H1 (cell line): Measurements from ENCODE around the gene SPINK1. TPM values are rescaled to one million over a fixed set of nuclear protein-coding genes. Genes with fewer than 3 reads are reported as not detected.

Experiments used
- BCL11A ChIP-seq, 2 experiments: IDR thresholded peaks; one replicate each; pipeline ENCODE4 v1.6.1; 2011; ENCODE audit warnings: low read depth in 2 of 2, low read length in 2 of 2, mild to moderate bottlenecking in 2 of 2
- CBX5 ChIP-seq: fragments of 300-800, 300-1000 bp; sonication (generic); IDR thresholded peaks from 2 replicates; pipeline ENCODE4 v1.7.1; 2016; ENCODE audit warnings: antibody characterized with exemption, low read length, low read depth
- CTBP2 ChIP-seq: IDR thresholded peaks from 2 replicates; pipeline ENCODE4 v1.7.0; 2011; ENCODE audit warnings: borderline replicate concordance, mild to moderate bottlenecking, moderate library complexity, mixed read lengths, low read length; ENCODE audit not compliant: insufficient read depth, insufficient read length
- CTCF ChIP-seq, 3 experiments: IDR thresholded peaks; 1 replicate in 2 of 3; 2 replicates in 1 of 3; pipeline versions ENCODE4 v1.5.1 to v1.6.1; 2011; ENCODE audit warnings: low read length in 3 of 3, mild to moderate bottlenecking in 3 of 3, inconsistent platforms in 2 of 3, low read depth in 1 of 3, moderate library complexity in 1 of 3; ENCODE audit not compliant: insufficient read depth in 1 of 3; ENCODE audit errors: control extremely low read depth in 1 of 3
- EGR1 ChIP-seq: IDR thresholded peaks from 2 replicates; pipeline ENCODE4 v1.6.1; 2011; ENCODE audit warnings: low read depth, low read length, borderline replicate concordance
- FOSL1 ChIP-seq: IDR thresholded peaks from 2 replicates; pipeline ENCODE4 v1.6.1; 2011; ENCODE audit warnings: mild to moderate bottlenecking, low read depth, low read length, moderate library complexity; ENCODE audit not compliant: insufficient read depth
- GTF2F1 ChIP-seq: IDR thresholded peaks from 2 replicates; pipeline ENCODE4 v1.6.1; 2012; ENCODE audit warnings: low read depth, low read length, improper control_type of control experiment, borderline replicate concordance
- JUN ChIP-seq: IDR thresholded peaks from 2 replicates; pipeline ENCODE4 v1.6.1; 2011; ENCODE audit warnings: low read depth, mild to moderate bottlenecking, improper control_type of control experiment, low read length
- KDM5A ChIP-seq: fragments of 200-600 bp; IDR thresholded peaks from 2 replicates; pipeline ENCODE4 v1.7.1; 2012; ENCODE audit warnings: mild to moderate bottlenecking, low read length, inconsistent platforms, mixed read lengths
- MAFK ChIP-seq: IDR thresholded peaks from 2 replicates; pipeline ENCODE4 v1.6.1; 2012; ENCODE audit warnings: low read depth, mild to moderate bottlenecking, improper control_type of control experiment, low read length
- POU5F1 ChIP-seq: IDR thresholded peaks from 2 replicates; pipeline ENCODE4 v1.6.1; 2011; ENCODE audit warnings: low read depth, mild to moderate bottlenecking, low read length, moderate library complexity
- SP1 ChIP-seq: IDR thresholded peaks from 2 replicates; pipeline ENCODE4 v1.6.1; 2011; ENCODE audit warnings: low read depth, low read length
- SP2 ChIP-seq: IDR thresholded peaks from 2 replicates; pipeline ENCODE4 v1.6.1; 2012; ENCODE audit warnings: mild to moderate bottlenecking, low read length, inconsistent platforms
- SUZ12 ChIP-seq: fragments of 200-600 bp; sonication (generic); IDR thresholded peaks from 2 replicates; pipeline ENCODE4 v1.6.1; 2012; ENCODE audit warnings: mild to moderate bottlenecking, inconsistent platforms, low read length, moderate library complexity, mixed read lengths
- TAF7 ChIP-seq: optimal IDR thresholded peaks from 2 replicates; pipeline ENCODE3; 2011; ENCODE audit warnings: low read depth, mild to moderate bottlenecking, inconsistent platforms, low read length, moderate library complexity, borderline replicate concordance
- polyA plus RNA-seq, 7 experiments: library from polyadenylated mRNA; depleted of rRNA in 3 of 7; stranded (reverse) in 5 of 7; unstranded in 2 of 7; fragments of >200 nt in 5 of 7; fragments of 200-250 nt in 2 of 7; gene quantifications; 1 replicate in 5 of 7; 2 replicates in 1 of 7; 4 replicates in 1 of 7; pipeline versions ENCODE4 v1.2.1 to v1.2.3, GENCODE V29; 2011 to 2013; ENCODE audit warnings: missing spikeins in 2 of 7, mixed read lengths in 2 of 7
- total RNA-seq: library from RNA; stranded (reverse); fragmentation: NEBNext Ultra II Directional; extraction: Animal tissue kit (Norgen Biotek cat#: 25700); gene quantifications from 2 replicates; pipeline ENCODE4 v1.2.1, GENCODE V29; 2021

SPINK1 gene
- total and polyA plus RNA-seq, 2 of the 8 experiments (the other 6 are each of a cell fraction or from before 2014, with no cell fraction given) = 0.48 to 1.3 TPM

- TF ChIP-seq CTCF (IDR thresholded peaks at IDR 0.05; ENCODE audit: control extremely low read depth in 1 of 3, insufficient read depth in 1 of 3, low read depth in 1 of 3, low read length in 3 of 3) = no peak
- no peak for TF ChIP-seq JUN
- TF ChIP-seq SP2 = no peak
- TF ChIP-seq TAF7 = peak; percentile 32
- no peak for TF ChIP-seq SP1
- no peak for TF ChIP-seq MAFK
- TF ChIP-seq SUZ12 = no peak
- no peak for TF ChIP-seq EGR1
- TF ChIP-seq POU5F1 = no peak
- no peak for TF ChIP-seq BCL11A (IDR thresholded peaks at IDR 0.05; ENCODE audit: low read depth in 2 of 2, low read length in 2 of 2)
- TF ChIP-seq GTF2F1 = no peak
- TF ChIP-seq FOSL1 = no peak
- TF ChIP-seq CTBP2 = no peak
- no peak for TF ChIP-seq CBX5
- TF ChIP-seq KDM5A = no peak
Measured at GRCh38 chr5:147854894-147855773, 23.7 kb upstream of the SPINK1 start (continued).
